Inflammatory macrophage treated with lipopolysaccharide for 1 hour (primary cell): ENCODE results near the gene CPNE5.
"Not testable (repeated sequence)": the region's sequence is repeated elsewhere in the genome, so short reads cannot be mapped to it uniquely, and the experiment has no call there.

Experiments
- DNase-seq, 2 donors: peaks; one replicate each; pipeline ENCODE4 v3.0.0-alpha.2; 2020 to 2022

Gene CPNE5

DNA sequence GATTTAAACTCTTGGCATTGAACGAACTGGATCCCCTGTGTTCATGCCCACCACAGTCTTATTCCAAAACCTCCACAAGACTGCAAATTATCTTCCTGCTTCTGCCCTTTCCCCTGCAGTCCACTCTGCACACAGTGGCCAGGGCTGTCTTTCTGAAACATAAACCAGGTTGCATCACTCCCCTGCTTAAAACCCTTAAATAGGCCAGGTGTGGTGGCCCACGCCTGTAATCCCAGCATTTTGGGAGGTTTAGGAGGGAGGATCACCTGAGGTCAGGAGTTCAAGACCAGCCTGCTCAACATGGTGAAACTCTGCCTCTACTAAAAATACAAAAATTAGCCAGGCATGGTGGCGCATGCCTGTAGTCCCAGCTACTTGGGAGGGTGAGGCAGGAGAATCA lies 26.2 kb downstream of the CPNE5 start:
- not testable (repeated sequence) for DNase-seq

DNA sequence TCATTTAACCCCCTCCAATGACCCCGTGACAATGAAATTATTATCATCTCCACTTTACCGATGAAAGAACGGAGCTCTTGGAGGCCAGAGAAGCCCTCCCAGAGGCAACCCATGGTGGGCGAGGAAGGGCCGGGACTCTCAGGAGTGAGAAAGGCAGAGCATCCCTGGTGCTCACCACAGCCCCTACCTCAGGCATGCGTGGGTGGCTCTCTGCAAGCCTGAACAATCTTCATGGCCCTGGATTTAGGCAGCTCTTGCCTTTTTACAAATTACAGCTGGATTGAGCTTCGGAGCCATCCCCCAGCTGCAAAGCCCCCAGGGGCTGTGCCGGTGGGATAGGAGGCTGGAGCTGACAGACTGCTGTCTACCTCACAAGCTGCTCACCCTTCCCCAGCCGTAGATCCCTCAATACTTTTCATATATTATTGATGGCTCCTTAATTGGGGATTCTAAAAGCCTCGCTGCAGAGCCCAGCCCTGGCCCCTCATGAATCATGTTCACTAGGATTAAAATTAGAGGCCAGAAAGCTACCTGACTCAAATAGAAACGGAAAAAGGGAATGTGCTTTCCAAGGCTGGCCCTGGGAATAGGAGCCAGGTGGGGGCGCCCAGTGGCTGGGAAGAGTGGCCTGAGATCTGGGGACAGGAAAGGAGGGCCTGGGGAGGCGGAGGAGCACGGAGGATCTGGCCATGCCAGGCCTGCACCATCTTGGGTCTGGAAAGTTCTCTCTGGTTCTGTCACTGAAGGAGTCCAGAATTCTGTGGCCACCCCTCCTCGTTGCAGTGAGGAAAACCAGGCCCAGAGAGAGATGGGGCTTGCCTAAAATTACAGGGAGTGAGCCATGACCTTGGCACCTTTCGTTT lies 29.1 kb downstream of the CPNE5 start:
- no peak for DNase-seq

DNA sequence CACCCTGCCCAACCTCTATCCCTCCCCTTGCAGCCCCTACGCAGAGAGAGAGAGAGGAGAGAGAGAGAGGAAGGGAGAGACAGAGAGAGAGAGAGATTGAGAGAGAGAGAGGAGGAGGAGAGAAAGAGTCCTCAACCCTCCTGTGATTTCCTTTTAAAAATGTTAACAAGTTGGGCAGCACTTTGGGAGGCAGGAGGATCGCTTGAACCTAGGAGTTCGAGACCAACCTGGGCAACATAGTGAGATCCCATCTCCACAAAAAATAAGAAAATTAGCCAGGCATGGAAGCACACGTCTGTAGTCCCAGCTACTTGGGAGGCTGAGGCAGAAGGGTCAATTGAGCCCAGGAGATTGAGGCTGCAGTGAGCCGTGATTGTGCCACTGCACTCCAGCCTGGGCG lies 30.1 kb downstream of the CPNE5 start:
- no peak for DNase-seq

DNA sequence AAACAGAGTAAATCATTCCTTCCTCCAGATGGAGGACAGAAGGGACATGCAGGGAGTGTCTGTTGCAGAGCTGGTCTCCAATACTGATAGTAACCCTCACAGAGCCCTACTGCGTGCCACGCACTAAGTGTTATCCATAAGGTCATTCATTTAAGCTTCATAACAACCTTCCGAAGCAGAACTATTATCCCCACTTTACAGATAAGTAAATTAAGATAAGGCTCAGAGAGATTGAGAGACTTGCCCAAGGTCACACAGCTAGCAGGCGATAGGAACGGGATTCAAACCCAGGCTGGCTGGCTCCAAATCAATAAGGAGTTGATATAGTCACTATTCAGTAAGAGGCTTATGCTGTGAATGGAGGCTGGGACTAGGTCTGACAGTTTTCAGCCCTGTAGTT lies 30.6 kb downstream of the CPNE5 start:
- DNase-seq, result no peak

DNA sequence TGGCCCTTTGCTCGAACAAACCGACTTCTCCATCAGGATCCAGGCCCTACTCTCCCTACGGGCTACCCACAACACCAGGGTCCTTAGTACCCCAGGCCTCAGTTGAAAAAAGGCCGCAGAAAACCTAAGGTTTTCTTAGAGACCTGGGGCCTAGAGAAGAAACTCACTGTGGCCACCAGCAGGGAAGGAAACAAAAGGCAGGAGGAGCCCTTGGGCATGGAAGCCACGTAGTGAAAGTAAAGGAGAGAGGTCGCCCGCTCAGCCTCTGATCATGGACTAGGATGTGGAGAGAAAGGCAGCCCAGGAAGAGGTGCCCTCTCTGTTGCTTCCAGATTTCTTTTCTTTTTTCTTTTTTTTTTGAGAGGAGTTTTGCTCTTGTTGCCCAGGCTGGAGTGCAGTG lies 31.5 kb downstream of the CPNE5 start:
- DNase-seq, result no peak

DNA sequence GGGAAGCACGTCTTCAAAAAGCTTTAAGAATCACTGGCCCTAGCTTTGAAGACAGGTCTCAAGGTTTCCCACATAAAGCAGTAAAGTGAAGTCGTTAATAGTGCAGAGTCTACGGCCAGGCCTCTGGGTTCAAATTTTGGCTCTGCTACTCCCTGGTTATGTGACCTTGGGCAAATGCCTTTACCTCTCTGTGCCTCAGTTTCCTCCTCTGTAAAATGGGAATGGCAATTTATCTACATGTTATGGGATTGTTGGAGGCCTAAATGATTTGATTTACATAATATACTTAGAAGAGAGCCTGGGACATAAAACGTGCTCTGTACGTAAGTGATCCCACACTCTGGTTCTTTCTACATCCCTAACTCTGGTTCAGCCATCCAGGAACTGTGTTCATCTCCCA lies 32.1 kb downstream of the CPNE5 start:
- DNase-seq, result no peak

DNA sequence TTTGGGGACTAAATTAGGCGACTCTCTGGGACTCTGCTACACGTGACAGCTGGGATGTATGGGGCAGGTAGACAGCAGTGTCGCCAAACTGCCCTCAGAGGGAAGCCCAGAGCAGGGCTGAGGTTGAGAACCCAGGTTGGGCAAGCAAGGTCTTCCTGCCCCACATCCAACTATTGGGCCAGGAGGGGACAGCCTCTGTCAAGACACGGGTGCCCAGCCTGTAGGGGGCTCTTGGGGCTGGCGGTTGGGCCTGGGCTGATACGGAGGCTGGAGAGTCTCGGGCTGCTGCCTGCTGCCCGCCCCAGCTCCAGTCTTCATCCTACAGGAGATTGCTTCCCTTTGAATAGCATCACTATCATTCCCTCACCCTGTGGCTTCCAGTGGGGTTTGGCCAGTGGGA lies 33.3 kb downstream of the CPNE5 start:
- no peak for DNase-seq

DNA sequence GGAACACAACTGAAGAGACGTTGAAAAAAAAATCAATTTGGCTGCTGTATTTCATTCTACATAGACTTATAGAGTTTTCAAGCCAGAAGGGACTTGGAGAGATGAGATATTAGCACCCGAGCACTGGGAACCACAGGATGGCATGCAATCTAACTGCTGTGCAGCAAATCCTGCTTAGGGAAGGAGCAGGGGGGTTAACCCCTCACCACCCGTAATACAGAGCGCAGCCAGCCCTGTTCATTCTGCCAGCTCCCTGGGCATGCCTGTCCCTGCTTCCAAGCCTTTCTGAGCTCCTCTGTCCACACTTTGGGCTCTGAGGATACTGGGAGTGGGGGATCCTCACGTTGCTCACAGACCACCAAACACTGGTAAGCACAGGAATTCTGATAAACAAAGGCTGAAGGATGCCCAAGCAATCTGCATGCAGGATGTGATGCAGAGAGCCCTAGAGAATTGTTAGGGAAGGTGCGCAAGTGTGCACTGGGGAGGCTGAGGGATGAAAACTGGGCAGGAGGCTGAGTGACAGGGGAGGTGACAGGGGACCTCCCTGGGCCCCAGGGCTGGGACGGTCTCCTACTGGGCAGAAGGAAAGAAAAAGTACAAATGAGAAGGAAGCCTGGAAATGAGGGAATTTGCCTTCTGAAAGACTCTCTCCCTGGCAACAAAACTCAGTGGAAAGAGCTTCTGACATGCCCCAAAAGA lies 34.0 kb downstream of the CPNE5 start:
- no peak for DNase-seq

DNA sequence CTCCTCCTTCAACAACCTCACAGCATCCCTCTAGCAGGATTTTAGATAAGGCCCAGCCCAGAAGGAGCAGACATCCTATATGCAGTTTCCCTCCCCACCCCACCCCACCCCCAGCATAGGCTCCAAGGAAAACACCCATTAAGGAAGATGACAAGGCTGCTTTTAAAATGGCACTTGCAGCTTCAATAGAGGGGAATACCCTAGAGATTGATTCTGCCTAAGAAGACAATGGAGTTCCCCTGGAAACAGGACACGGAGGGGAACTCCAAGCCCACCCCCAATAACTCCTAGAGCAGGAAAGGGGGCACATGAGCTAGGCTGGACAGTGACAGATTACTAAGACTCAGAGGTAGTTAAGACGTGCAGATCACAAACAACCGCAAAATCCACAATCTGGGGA lies 34.7 kb downstream of the CPNE5 start:
- no peak for DNase-seq

DNA sequence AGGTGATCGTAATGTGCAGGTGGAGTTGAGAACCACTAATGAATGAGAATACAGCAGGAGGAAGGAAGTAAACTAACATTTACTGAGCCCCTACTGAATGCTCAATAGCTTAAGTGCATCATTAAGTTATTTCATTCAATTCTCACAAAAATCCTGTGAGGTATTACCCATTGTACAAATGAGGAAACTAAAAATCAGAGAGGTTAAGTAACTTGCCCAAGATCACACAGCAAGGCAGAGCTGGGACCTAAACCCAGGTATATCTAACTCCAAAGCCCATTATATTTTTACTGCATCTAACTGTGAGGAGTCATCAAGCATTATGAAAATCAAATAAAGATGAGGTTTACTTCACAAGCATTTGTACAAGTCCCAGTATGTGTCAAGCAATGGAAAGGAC lies 35.3 kb downstream of the CPNE5 start:
- DNase-seq, result no peak

DNA sequence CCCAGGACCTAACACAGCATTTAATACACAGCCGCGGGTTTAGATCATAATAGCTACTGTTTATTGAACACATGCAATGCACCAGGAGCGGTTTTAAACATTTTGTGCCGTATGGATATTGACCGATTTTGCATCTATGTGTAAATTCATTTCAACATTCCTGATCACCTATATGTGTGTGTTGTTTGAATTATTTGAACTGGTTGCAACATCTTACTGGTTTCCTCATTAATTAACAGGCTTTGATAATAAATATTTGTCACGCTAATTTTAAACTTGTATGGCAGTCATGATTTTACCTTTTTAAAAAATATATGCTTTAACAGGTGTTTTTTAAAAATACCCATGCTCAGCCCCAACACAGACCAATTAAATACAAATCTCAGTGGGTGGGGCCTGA lies 35.8 kb downstream of the CPNE5 start:
- no peak for DNase-seq

DNA sequence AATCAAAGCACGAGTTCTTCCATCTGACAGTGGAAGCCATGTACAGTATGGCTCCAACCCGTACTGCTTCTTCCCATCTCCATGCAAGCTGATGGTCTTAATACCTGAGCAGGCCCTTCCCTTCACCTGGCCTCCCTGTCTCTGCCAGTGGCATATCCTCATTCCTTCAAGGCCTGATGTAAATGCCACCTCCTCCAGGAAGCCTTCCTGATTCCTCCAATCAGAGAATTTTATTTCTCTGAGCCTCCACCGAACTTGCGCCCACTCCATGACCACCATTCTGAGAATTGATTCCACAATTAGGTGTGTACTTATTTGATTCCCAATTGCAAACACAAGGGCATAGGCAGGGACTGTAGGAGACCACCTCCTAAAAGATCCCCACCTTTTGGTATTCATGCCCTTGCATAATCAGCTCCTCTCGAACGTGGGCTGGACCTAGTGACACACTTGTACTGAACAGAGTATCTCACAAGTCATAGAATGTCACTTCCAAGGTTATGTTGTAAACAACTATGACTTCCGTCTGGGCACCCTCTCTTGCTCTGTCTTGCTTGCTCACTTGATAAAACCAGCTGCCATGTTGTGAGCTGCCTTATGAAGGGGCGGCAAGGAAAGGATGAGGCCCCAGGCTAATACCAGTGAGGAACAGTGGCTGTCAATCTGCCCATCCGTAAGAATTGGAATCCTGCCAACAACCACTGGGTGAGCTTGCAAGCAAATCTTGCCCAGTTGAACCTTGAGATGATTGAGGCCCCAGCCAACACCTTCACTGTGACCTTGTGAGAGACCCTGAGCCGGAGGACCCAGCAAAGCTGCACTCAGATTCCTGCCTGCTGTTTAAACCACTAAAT lies 38.8 kb downstream of the CPNE5 start:
- no peak for DNase-seq

DNA sequence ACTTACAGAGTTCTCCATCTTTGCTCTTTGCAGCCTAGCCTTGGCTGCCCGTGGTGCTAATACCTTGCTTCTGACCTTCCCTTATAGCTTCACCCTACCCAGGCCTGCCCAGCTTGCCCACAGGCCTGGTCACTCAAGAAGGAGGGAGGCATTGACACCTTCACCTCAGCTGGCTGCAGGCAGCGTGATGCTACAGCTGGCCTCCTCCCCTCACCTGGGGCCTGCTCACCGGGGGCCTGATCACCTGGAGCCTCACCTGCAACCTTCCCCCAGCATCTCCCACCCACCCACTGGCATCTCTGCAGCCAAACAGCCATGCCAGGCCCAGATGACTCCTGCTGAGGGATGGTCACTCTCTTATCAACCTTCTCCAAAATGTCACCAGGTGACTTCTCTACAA lies 40.4 kb downstream of the CPNE5 start:
- no peak for DNase-seq

DNA sequence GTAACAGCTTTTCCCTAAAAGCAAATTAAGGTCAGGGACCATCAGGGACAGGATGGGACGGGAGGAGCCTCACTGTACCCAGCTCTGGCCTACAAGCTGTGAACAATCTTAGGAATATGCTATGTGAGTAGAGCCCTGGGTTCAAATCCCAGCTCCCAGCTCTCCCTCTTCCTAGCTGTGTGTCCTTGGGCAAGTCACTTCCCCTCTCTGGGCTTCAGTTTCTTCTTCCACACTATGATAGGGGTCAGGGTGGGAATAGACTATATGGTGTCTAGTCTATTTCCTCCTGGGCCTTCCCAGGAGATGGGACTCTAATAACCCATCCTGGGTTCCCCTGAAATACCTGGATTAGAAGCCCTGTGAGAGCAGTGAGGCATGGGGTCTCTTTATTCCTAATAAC lies 41.6 kb downstream of the CPNE5 start:
- no peak for DNase-seq

DNA sequence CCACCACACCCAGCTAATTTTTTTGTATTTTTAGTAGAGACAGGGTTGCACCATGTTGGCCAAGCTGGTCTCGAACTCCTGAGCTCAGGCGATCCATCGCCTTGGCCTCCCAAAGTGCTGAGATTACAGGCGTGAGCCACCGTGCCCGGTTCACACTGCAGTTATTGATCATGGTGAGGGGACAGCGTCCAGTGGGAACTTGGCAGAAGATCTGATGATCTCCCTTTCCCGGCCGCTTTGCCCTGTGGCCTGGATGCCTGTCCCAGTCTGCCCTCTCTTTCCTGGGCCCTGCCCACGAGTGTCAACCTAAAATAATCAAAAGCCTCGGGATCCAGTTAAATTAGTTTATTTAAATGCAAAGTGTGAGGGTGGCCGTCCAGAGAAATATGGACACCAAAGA lies 42.2 kb downstream of the CPNE5 start:
- DNase-seq, result no peak

DNA sequence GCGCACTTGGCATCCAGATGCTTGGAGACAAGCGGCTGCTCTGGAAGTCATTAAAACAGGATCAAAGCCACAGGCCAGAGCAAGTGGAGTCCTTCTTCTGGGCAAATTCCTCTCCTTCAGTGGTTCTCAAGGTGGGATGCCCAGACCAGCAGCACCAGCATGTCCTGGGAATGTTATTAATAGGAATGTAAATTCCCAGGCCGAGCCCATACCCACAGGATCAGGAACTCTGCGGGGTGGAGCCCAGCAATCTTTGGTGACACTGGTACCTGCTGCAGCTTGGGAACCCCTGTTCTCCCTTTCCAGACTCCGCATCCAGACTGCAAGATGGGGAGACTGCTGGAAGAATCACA lies 44.6 kb downstream of the CPNE5 start:
- no peak for DNase-seq

DNA sequence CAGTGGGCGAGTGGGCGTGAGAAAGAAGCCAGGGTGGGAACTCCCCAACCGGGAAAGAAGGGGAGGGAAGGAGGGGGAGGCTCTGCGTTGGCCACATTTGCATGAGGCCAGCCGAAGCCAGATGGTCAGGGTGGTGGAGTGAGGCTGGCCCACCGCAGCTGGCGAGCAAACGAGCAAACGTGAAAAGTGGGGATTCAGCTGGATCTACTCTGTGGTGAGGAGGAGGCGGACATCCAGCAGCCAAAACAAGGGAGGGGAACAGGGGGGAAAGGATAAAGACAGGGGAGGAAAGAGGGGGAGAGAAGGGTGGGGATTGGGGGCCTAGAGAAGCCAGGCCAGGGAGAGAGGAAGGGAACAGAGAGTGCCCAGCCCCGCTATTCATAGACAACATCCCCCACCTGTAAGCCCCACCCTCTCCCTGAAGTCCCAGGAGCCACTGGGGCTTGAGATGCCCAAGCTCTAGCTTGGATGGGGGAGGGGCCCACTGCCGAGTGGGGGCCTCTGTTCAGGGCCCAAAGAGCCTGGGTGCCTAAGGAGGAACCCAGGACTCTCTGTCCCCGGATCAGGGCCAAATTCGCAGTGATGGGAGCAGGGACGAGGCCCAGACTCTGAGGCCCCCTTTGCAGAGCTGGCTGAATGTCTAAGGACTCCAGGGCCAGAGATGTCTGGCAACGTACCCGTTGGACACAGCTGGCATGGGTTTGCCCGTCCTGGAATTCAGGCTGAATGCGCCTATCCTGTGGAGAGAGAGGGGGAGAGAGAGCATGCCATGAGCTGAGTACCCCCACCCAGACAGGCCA lies 45.1 kb downstream of the CPNE5 start:
- peak in 1 of 2 donors; percentile 26 for DNase-seq

DNA sequence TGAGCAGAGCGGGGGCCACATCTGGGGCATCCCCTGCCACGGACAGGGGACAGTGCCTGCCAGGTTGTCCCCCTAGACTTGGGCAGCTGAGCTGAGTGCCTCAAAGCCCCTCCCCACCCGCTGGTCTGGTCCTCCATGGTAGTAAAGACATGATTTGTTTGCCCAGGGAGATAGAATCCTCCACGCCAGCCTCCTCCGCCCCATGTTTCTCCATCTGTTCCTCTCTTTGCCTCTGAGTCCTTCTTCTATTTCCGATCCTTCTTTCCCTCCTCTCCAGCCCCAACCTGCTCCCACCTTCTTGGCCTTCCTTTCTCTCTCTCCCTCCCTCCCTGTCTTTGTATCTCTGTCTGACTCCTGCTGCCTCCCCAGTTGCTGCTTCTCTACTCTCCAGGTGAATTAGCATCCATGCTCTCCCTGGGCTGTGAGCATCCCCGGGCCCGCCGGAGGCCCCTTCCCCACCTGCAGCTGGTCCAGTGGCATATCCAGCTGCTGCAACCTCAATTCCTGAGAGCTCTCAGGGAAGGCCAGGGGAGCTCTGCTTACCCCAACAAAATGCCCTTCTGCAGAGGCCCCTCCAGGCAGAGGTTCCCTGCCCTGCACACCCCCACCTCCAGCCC lies 45.8 kb downstream of the CPNE5 start:
- DNase-seq, result no peak

DNA sequence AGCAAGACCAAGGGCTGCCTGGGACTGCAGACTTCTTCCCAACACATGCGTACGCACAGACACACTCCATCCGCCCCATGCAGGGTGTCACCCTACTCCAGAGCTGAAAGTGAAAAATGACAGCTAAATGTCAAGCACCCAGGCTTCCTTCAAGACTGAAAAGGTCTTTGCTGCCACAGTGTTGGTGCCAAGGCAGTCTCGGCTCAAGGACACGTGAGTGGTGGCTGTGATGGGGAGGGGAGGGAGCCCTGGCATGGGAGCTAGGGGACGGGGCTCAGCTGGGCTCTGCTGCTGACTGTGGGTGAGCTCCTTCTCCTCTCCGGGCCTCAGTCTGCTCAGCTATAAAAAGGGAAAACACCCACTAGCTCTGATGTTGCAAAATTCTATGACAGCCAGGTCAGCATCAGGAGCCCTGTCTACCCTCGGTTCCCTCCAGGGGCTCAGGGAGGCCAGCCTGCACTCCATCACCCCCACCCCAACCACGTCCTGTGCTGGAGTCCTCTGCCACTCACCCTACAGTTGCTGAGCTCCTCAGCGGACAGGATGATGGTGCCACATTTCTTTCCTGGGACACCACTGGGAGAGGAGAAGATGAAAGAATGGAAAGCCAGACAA lies 47.6 kb downstream of the CPNE5 start:
- peak; percentile 18 to 37 for DNase-seq

DNA sequence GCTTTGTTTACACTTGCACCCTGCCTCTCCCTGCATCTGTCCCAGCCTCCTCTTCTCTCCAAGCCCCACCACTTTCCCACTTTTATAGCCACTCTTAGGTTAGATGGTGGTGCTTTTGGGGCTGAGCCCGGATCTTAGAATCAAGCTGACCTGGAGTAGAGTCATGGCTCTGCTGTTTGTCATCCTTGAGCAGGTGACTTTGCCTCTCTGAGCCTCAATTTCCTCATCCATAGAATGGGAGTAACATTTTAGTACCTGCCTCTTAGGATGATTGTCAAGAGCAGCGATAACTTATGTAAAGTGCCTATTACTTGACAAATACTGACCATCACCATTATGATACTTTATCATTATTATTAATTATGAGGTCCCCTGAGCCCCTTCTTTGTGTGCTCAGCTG lies 48.2 kb downstream of the CPNE5 start:
- DNase-seq, result no peak

DNA sequence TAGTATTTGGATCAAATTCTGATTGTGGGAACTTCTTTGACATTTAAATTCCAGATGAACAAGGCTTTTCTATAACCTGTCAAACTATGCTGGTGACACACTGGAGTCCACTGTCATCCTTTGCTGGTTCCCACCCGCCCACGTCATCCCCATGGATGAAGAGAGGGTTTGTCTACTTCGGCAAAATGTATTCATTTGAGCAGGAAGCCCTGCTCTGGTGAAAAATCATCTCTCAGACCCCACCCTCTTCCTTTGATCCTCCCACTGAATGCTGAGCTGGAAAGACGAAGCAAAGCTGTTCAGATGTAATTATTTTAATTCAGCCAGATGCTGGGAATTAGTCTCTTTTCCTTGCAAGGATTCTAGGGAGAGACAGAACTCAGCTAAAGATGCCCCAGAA lies 50.5 kb downstream of the CPNE5 start:
- no peak for DNase-seq

DNA sequence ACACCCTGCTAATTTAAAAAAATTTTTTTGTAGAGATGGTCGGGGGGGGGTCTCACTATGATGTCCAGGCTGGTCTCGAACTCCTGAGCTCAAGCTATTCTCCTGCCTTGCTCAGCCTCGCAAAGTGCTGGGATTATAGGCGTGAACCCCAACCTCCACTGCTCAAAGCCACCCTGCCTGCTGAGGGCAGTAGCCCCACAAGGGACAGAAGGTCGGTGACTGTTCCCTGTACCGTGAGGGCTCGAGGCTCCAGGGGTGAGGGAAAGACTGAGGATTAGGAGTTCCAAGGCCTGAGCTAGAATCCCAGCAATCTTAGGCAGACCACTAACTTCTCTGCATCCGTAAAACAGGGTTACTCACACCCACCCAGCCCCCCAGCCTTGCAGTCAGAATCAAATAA lies 51.1 kb downstream of the CPNE5 start:
- DNase-seq, result no peak
